ENCODE results near the gene TMEM256. TPM values are rescaled to one million over a fixed set of nuclear protein-coding genes. Genes with fewer than 3 reads are reported as not detected.

The TMEM256 gene
- total RNA-seq, 1 donor from 2014 or later: 149 TPM

DNA sequence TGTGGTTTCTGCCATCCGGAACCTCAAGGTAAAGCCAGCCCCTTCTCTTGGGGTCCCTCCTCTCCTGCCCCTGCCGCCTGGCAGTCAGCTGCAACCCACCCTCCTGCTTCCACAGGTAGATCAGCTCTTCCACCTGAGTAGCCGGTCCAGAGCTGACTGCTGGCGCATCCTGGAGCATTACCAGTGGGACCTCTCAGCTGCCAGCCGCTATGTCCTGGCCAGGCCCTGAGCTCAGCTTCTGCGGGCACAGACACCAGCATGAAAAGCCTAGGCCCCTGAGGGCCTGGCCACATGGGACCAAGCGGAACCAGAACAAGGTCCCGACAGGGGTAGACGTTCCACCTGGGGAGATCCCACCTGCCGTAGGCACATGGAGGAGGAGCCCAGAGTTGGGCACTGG, 15.0 kb downstream of the TMEM256 start:
- no peaks in the 10 kb centered on the region for H3K9me3 ChIP-seq (ENCODE audit: control insufficient read depth in 3 of 3, low read length in 3 of 3)
- peaks cover 0 to 8% (median 0%) of the 10 kb centered on the region in 3 donors for H3K27me3 ChIP-seq (ENCODE audit: control insufficient read depth in 3 of 3, insufficient read depth in 3 of 3, low read length in 3 of 3)
- H3K36me3 ChIP-seq (ENCODE audit: control insufficient read depth in 3 of 3, insufficient read depth in 3 of 3, low read length in 3 of 3): peaks cover 18 to 38% (median 28%) of the 10 kb centered on the region in 3 donors
- H3K9ac ChIP-seq (ENCODE audit: low read depth in 1 of 3, low read length in 3 of 3): no peak overlapping the region
- H3K4me1 ChIP-seq (ENCODE audit: control insufficient read depth in 3 of 3, insufficient read depth in 3 of 3, low read length in 3 of 3): peaks cover 3 to 13% (median 9%) of the 10 kb centered on the region in 3 donors
- H3K27ac ChIP-seq (ENCODE audit: low read depth, low read length): no peak overlapping the region
- H3K4me3 ChIP-seq (ENCODE audit: low read length in 3 of 3): no peak overlapping the region

GRCh38 chr17:7384489-7385081, 19.3 kb downstream of the TMEM256 start:
- Histone ChIP-seq H3K9ac (ENCODE audit: low read depth in 1 of 3, low read length in 3 of 3) (peak overlapping the region in 1 of 3 donors; percentile 60), H3K27ac (ENCODE audit: low read depth, low read length) (no peak overlapping the region), H3K9me3 (ENCODE audit: control insufficient read depth in 3 of 3, low read length in 3 of 3) (no peaks in the 10 kb centered on the region), H3K4me3 (ENCODE audit: low read length in 3 of 3) (peak overlapping the region in 2 of 3 donors; percentile 48 to 60), H3K36me3 (ENCODE audit: control insufficient read depth in 3 of 3, insufficient read depth in 3 of 3, low read length in 3 of 3) (peaks cover 8 to 13% (median 9%) of the 10 kb centered on the region in 3 donors), H3K4me1 (ENCODE audit: control insufficient read depth in 3 of 3, insufficient read depth in 3 of 3, low read length in 3 of 3) (peaks cover 24 to 33% (median 27%) of the 10 kb centered on the region in 3 donors), H3K27me3 (ENCODE audit: control insufficient read depth in 3 of 3, insufficient read depth in 3 of 3, low read length in 3 of 3) (peaks cover 10 to 43% (median 29%) of the 10 kb centered on the region in 3 donors)

GRCh38 chr17:7383742-7384488, 20.0 kb downstream of the TMEM256 start:
- Histone ChIP-seq H3K9ac (ENCODE audit: low read depth in 1 of 3, low read length in 3 of 3) (peak overlapping the region in 1 of 3 donors; percentile 60), H3K27me3 (ENCODE audit: control insufficient read depth in 3 of 3, insufficient read depth in 3 of 3, low read length in 3 of 3) (peaks cover 10 to 43% (median 29%) of the 10 kb centered on the region in 3 donors), H3K4me1 (ENCODE audit: control insufficient read depth in 3 of 3, insufficient read depth in 3 of 3, low read length in 3 of 3) (peaks cover 24 to 34% (median 27%) of the 10 kb centered on the region in 3 donors), H3K27ac (ENCODE audit: low read depth, low read length) (no peak overlapping the region), H3K4me3 (ENCODE audit: low read length in 3 of 3) (peak overlapping the region; percentile 43 to 60 (median 48)), H3K36me3 (ENCODE audit: control insufficient read depth in 3 of 3, insufficient read depth in 3 of 3, low read length in 3 of 3) (peaks cover 4 to 6% (median 4%) of the 10 kb centered on the region in 3 donors), H3K9me3 (ENCODE audit: control insufficient read depth in 3 of 3, low read length in 3 of 3) (no peaks in the 10 kb centered on the region)

DNA sequence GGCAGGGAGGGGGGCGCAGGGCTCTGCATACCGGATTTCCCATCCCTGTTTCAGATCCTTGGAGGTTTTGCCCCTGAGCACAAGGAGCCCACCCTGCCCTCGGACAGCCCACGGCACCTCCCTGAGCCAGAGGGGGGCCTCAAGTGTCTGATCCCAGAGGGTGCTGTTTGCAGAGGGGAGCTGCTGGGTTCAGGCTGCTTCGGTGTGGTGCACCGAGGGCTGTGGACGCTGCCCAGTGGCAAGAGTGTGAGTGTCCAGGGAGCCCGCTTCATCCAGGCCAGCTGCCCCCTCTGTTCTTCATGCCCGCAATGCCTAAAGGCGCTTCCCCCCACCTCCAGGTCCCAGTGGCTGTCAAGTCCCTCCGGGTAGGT, 20.5 kb downstream of the TMEM256 start:
- Histone ChIP-seq H3K27me3 (ENCODE audit: control insufficient read depth in 3 of 3, insufficient read depth in 3 of 3, low read length in 3 of 3) (peaks cover 10 to 43% (median 29%) of the 10 kb centered on the region in 3 donors), H3K9me3 (ENCODE audit: control insufficient read depth in 3 of 3, low read length in 3 of 3) (no peaks in the 10 kb centered on the region), H3K36me3 (ENCODE audit: control insufficient read depth in 3 of 3, insufficient read depth in 3 of 3, low read length in 3 of 3) (peaks cover 0 to under 1% (median 0%) of the 10 kb centered on the region in 3 donors), H3K4me3 (ENCODE audit: low read length in 3 of 3) (peak overlapping the region; percentile 43 to 60 (median 48)), H3K9ac (ENCODE audit: low read depth in 1 of 3, low read length in 3 of 3) (peak overlapping the region in 1 of 3 donors; percentile 60), H3K4me1 (ENCODE audit: control insufficient read depth in 3 of 3, insufficient read depth in 3 of 3, low read length in 3 of 3) (peaks cover 24 to 34% (median 27%) of the 10 kb centered on the region in 3 donors), H3K27ac (ENCODE audit: low read depth, low read length) (no peak overlapping the region)

DNA sequence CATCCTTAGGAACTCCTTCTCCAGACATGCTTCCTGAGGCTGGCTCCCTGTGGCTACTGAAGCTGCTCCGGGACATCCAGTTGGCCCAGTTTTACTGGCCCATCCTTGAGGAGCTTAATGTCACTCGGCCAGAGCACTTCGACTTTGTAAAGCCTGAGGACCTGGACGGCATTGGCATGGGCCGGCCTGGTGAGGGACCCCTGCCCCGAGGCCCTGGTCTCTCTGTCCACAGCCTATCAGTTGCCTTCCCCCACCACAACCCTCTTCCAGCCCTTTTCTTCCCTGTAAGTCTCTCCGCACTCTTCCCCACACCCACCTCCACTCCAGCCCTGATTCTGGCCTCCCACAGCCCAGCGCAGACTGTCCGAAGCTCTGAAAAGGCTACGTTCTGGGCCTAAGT, 21.0 kb downstream of the TMEM256 start:
- H3K36me3 ChIP-seq (ENCODE audit: control insufficient read depth in 3 of 3, insufficient read depth in 3 of 3, low read length in 3 of 3): no peaks in the 10 kb centered on the region
- H3K4me1 ChIP-seq (ENCODE audit: control insufficient read depth in 3 of 3, insufficient read depth in 3 of 3, low read length in 3 of 3): peaks cover 24 to 34% (median 27%) of the 10 kb centered on the region in 3 donors
- no peak overlapping the region for H3K4me3 ChIP-seq (ENCODE audit: low read length in 3 of 3)
- peaks cover 10 to 43% (median 29%) of the 10 kb centered on the region in 3 donors for H3K27me3 ChIP-seq (ENCODE audit: control insufficient read depth in 3 of 3, insufficient read depth in 3 of 3, low read length in 3 of 3)
- H3K9ac ChIP-seq (ENCODE audit: low read depth in 1 of 3, low read length in 3 of 3): no peak overlapping the region
- H3K27ac ChIP-seq (ENCODE audit: low read depth, low read length): no peak overlapping the region
- no peaks in the 10 kb centered on the region for H3K9me3 ChIP-seq (ENCODE audit: control insufficient read depth in 3 of 3, low read length in 3 of 3)

DNA sequence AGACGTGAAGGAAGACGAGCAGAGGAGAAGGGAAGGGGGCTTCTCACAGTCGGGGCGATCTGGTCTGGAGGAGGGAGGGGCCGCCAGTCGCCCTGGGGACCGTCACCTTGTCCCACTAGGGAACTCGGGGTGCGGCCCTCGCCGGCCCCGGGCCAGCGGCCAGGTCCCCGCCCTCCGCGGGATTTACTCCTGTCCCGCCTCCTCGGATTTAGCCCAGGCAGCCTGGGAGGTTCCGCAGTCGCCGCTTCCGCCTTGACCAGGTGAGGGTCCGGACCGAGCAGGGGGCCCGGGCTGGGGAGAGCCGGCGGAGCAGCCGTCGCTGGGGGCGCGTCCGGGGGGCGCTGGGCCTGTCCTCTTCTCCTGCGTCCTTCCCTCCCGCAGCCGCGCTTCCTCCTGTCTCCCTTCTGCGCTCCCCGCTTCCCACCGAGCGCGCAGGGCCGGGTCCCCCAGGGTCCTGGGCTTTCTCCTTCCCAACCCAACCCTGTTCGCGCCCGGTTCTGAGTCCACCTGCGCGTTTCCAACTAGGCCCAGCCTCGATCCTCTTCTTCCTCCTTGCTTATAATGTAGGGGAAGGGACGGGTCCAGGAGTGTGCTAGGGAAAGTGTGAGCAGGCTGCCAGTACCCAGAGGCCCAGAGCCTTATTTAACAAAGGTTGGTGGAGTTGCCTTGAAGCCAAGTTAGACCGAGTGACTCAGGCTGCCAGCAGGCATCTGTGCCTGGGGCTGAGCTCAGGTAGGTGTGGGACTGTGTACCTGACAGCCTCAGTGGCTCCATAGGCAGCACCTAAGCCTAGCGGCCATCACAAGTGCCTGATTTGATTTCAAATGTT, 22.8 kb downstream of the TMEM256 start, which contains the start of gene TNK1:
Gene TNK1, plus strand, starts transcription at position 235 of the 829 bp plus-strand sequence. CDS start 1,838 bp downstream, outside the sequence.
- peaks cover 10 to 43% (median 29%) of the 10 kb centered on the region in 3 donors for H3K27me3 ChIP-seq (ENCODE audit: control insufficient read depth in 3 of 3, insufficient read depth in 3 of 3, low read length in 3 of 3)
- peak within 1 kb of the TSS; percentile 84 for H3K27ac ChIP-seq (ENCODE audit: low read depth, low read length)
- H3K4me3 ChIP-seq (ENCODE audit: low read length in 3 of 3): peak within 1 kb of the TSS; percentile 65 to 70 (median 65)
- no peaks in the 10 kb centered on the region for H3K9me3 ChIP-seq (ENCODE audit: control insufficient read depth in 3 of 3, low read length in 3 of 3)
- peak within 1 kb of the TSS; percentile 72 to 87 (median 76) for H3K9ac ChIP-seq (ENCODE audit: low read depth in 1 of 3, low read length in 3 of 3)
- H3K4me1 ChIP-seq (ENCODE audit: control insufficient read depth in 3 of 3, insufficient read depth in 3 of 3, low read length in 3 of 3): peaks cover 24 to 34% (median 27%) of the 10 kb centered on the region in 3 donors
- no peaks in the 10 kb centered on the region for H3K36me3 ChIP-seq (ENCODE audit: control insufficient read depth in 3 of 3, insufficient read depth in 3 of 3, low read length in 3 of 3)

DNA sequence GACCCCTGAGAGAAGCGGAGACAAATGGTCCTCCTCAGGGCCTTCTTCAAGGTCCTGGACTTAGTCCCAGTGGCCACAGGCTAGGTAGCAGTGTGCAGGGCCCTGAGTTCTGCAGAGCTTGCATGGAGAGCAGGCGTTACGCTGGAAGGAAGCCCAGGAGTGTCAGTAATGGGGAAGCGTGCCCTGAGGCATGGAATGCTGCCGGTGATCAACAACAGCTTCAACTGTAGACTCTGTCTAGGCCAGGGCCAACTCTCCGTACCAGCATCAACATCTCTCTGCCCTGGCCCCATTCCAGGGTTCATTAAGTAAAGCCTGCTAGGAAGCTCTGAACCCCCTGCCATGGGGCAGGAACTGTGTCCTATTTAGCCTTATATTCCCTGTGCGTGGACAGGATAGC, 23.6 kb downstream of the TMEM256 start:
- Histone ChIP-seq H3K9me3 (ENCODE audit: control insufficient read depth in 3 of 3, low read length in 3 of 3) (no peaks in the 10 kb centered on the region), H3K4me1 (ENCODE audit: control insufficient read depth in 3 of 3, insufficient read depth in 3 of 3, low read length in 3 of 3) (peaks cover 24 to 34% (median 27%) of the 10 kb centered on the region in 3 donors), H3K4me3 (ENCODE audit: low read length in 3 of 3) (peak overlapping the region; percentile 65 to 70 (median 65)), H3K27ac (ENCODE audit: low read depth, low read length) (peak overlapping the region; percentile 84), H3K27me3 (ENCODE audit: control insufficient read depth in 3 of 3, insufficient read depth in 3 of 3, low read length in 3 of 3) (peaks cover 10 to 43% (median 29%) of the 10 kb centered on the region in 3 donors), H3K36me3 (ENCODE audit: control insufficient read depth in 3 of 3, insufficient read depth in 3 of 3, low read length in 3 of 3) (no peaks in the 10 kb centered on the region), H3K9ac (ENCODE audit: low read depth in 1 of 3, low read length in 3 of 3) (peak overlapping the region; percentile 72 to 87 (median 76))

DNA sequence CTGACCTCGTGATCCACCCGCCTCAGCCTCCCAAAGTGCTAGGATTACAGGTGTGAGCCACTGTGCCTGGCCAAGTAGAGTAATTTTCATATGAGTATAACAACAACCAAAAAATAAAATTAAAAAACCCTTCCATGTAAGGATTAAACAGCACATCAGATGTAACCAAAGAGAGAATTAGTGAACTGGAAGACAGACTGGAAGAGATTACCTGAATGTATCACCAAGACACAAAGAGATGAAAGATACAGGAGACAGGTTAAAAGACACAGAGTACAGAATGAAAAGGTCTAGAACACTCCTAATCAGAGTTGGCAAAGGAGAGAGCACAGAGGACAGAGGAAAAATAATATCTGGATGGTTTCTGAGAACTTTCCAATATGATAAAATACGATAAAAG, 24.8 kb downstream of the TMEM256 start:
- Histone ChIP-seq H3K9ac (ENCODE audit: low read depth in 1 of 3, low read length in 3 of 3) (no peak overlapping the region), H3K27ac (ENCODE audit: low read depth, low read length) (no peak overlapping the region), H3K9me3 (ENCODE audit: control insufficient read depth in 3 of 3, low read length in 3 of 3) (no peaks in the 10 kb centered on the region), H3K4me3 (ENCODE audit: low read length in 3 of 3) (no peak overlapping the region), H3K27me3 (ENCODE audit: control insufficient read depth in 3 of 3, insufficient read depth in 3 of 3, low read length in 3 of 3) (peaks cover 10 to 37% (median 29%) of the 10 kb centered on the region in 3 donors), H3K4me1 (ENCODE audit: control insufficient read depth in 3 of 3, insufficient read depth in 3 of 3, low read length in 3 of 3) (peaks cover 24 to 34% (median 24%) of the 10 kb centered on the region in 3 donors), H3K36me3 (ENCODE audit: control insufficient read depth in 3 of 3, insufficient read depth in 3 of 3, low read length in 3 of 3) (no peaks in the 10 kb centered on the region)

GRCh38 chr17:7374353-7374752, 29.5 kb downstream of the TMEM256 start:
- H3K9me3 ChIP-seq (ENCODE audit: control insufficient read depth in 3 of 3, low read length in 3 of 3): no peaks in the 10 kb centered on the region
- H3K4me1 ChIP-seq (ENCODE audit: control insufficient read depth in 3 of 3, insufficient read depth in 3 of 3, low read length in 3 of 3): no peaks in the 10 kb centered on the region
- H3K27me3 ChIP-seq (ENCODE audit: control insufficient read depth in 3 of 3, insufficient read depth in 3 of 3, low read length in 3 of 3): peaks cover 0 to 2% (median 0%) of the 10 kb centered on the region in 3 donors
- no peak overlapping the region for H3K9ac ChIP-seq (ENCODE audit: low read depth in 1 of 3, low read length in 3 of 3)
- no peak overlapping the region for H3K27ac ChIP-seq (ENCODE audit: low read depth, low read length)
- no peaks in the 10 kb centered on the region for H3K36me3 ChIP-seq (ENCODE audit: control insufficient read depth in 3 of 3, insufficient read depth in 3 of 3, low read length in 3 of 3)
- H3K4me3 ChIP-seq (ENCODE audit: low read length in 3 of 3): no peak overlapping the region
